ENCODE results near the gene CACNB2. TPM values are rescaled to one million over a fixed set of nuclear protein-coding genes. Genes with fewer than 3 reads are reported as not detected.

The CACNB2 gene
- total RNA-seq, 2 donors from 2014 or later: 5.5 to 17.4 TPM

DNA sequence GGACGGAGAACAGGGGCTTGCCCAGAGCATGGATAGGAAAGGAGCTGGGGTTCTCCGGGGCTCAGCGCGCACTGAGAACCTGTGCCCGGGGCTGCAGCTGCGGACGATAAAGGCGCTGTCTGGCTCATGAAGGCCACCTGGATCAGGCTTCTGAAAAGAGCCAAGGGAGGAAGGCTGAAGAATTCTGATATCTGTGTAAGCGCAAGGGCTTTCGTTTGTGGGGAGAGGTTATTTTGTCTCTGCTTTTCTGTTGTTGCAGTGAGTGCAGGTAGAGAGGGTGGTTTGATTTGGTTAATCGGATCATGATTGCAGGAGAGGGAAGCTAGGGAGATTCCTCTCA is 260.7 kb downstream of the CACNB2 start:
- H3K4me3 ChIP-seq: peak overlapping the region; percentile 20 to 27
- H3K9me3 ChIP-seq: no peaks in the 10 kb centered on the region
- no peak overlapping the region for H3K27ac ChIP-seq
- H3K4me1 ChIP-seq (replicated peaks): no peaks in the 10 kb centered on the region
- no peaks in the 10 kb centered on the region for H3K36me3 ChIP-seq
- intact Hi-C loops (cut with DNase I): no loop called here
- no peak for DNase-seq (ENCODE audit: low spot score)
- no peak for TF ChIP-seq POLR2AphosphoS5 (IDR thresholded peaks at IDR 0.05)
- no peak for TF ChIP-seq POLR2A (IDR thresholded peaks at IDR 0.05)
- TF ChIP-seq, protein P1, sequence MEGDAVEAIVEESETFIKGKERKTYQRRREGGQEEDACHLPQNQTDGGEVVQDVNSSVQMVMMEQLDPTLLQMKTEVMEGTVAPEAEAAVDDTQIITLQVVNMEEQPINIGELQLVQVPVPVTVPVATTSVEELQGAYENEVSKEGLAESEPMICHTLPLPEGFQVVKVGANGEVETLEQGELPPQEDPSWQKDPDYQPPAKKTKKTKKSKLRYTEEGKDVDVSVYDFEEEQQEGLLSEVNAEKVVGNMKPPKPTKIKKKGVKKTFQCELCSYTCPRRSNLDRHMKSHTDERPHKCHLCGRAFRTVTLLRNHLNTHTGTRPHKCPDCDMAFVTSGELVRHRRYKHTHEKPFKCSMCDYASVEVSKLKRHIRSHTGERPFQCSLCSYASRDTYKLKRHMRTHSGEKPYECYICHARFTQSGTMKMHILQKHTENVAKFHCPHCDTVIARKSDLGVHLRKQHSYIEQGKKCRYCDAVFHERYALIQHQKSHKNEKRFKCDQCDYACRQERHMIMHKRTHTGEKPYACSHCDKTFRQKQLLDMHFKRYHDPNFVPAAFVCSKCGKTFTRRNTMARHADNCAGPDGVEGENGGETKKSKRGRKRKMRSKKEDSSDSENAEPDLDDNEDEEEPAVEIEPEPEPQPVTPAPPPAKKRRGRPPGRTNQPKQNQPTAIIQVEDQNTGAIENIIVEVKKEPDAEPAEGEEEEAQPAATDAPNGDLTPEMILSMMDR (IDR thresholded peaks at IDR 0.05): no peak
- 7% methylated on average over 11 of the region's 11 CpGs for WGBS
- H3K27me3 ChIP-seq (replicated peaks; ENCODE audit: insufficient read depth): no peaks in the 10 kb centered on the region

DNA sequence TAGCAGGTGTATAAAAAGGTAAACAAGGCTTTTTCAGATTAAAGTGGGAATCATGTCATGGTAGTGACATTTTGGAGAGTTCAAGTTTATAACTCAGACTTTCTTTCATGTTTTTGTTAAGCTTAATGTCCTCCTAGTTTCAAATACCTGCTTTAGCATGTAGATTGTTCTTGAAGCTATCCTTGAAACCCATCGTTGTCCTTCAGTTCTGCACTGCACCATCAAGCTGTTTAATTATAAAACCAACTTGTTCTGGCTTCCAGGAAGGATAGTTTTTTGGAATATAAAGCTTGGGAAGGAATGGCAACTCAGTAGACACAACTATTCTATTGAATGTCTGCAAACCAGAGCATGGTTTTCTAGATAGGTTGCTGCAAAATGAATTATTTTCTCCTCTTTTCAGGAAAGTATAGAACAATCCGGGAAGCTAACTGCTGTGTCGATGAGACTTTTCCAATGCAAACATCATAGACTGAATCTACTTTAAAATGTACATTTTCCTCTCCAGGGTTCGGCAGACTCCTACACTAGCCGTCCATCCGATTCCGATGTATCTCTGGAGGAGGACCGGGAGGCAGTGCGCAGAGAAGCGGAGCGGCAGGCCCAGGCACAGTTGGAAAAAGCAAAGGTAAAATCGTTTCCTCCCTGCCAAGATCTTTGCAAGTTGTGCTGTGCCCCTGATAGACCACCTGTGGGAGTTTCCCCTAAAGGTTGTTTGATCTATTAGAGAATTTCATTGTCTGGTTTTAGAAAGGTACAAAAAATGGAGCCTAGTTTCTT is 261.4 kb downstream of the CACNB2 start:
- Histone ChIP-seq H3K36me3 (no peaks in the 10 kb centered on the region), H3K27me3 (replicated peaks; ENCODE audit: insufficient read depth) (no peaks in the 10 kb centered on the region), H3K4me1 (replicated peaks) (no peaks in the 10 kb centered on the region), H3K27ac (no peak overlapping the region), H3K9me3 (no peaks in the 10 kb centered on the region), H3K4me3 (no peak overlapping the region)
- WGBS: 91% methylated on average over 12 of the region's 12 CpGs
- DNase-seq (ENCODE audit: low spot score): no peak
- intact Hi-C loops (cut with DNase I): no loop called here
- TF ChIP-seq POLR2A (IDR thresholded peaks at IDR 0.05) (no peak), POLR2AphosphoS5 (IDR thresholded peaks at IDR 0.05) (no peak)
- TF ChIP-seq, protein P1 (IDR thresholded peaks at IDR 0.05): no peak

DNA sequence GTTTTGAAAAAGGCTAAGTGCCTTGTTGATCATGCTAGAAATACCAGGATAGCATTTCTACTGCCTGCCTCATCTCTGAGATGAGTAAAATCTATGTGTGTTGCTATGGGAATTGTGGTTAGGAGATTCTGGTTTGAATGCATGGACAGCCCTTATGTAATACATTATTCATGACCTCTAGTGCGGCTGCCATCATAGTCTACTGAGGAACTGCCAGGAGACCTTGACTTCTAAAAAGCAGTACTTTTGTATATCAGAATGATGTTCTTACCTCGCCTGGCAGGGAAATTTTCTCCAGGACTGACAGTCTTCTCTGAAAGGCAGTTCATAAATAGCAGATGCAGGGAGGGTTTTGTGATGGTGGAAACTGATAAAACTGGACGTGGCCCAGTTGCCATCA is 262.6 kb downstream of the CACNB2 start:
- Histone ChIP-seq H3K27me3 (replicated peaks; ENCODE audit: insufficient read depth) (no peaks in the 10 kb centered on the region), H3K4me1 (replicated peaks) (no peaks in the 10 kb centered on the region), H3K27ac (no peak overlapping the region), H3K4me3 (no peak overlapping the region), H3K36me3 (no peaks in the 10 kb centered on the region), H3K9me3 (no peaks in the 10 kb centered on the region)
- DNase-seq (ENCODE audit: low spot score): no peak
- WGBS: 80% methylated on average over 3 of the region's 3 CpGs
- intact Hi-C loops (cut with DNase I): no loop called here
- no peak for TF ChIP-seq POLR2AphosphoS5 (IDR thresholded peaks at IDR 0.05)
- TF ChIP-seq POLR2A (IDR thresholded peaks at IDR 0.05): no peak
- TF ChIP-seq, protein P1 (IDR thresholded peaks at IDR 0.05): no peak

DNA sequence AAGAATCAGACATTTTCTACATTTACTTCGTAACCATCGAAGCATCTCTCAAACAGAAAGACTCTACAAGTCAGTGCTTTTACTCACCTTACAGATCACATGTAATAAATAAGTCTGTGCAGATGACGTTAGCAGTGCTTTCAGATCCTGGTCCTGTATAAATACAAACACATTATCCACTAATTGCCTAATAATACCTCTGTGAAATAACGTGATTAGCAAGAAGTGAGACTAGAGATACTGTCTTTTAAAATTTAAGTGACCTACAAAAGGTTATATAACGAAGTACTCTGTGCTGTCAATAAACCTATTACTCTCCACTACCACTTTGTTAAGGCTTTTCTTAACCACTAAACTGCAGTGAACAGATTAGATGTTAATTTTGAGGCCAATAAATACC is 264.3 kb downstream of the CACNB2 start:
- Histone ChIP-seq H3K4me1 (replicated peaks) (no peaks in the 10 kb centered on the region), H3K27ac (no peak overlapping the region), H3K4me3 (no peak overlapping the region), H3K27me3 (replicated peaks; ENCODE audit: insufficient read depth) (no peaks in the 10 kb centered on the region), H3K9me3 (no peaks in the 10 kb centered on the region), H3K36me3 (no peaks in the 10 kb centered on the region)
- 67% methylated on average over 5 of the region's 5 CpGs for WGBS
- TF ChIP-seq POLR2AphosphoS5 (IDR thresholded peaks at IDR 0.05) (no peak), POLR2A (IDR thresholded peaks at IDR 0.05) (no peak)
- TF ChIP-seq, protein P1 (IDR thresholded peaks at IDR 0.05): no peak
- intact Hi-C loops (cut with DNase I): no loop called here
- DNase-seq (ENCODE audit: low spot score): no peak

DNA sequence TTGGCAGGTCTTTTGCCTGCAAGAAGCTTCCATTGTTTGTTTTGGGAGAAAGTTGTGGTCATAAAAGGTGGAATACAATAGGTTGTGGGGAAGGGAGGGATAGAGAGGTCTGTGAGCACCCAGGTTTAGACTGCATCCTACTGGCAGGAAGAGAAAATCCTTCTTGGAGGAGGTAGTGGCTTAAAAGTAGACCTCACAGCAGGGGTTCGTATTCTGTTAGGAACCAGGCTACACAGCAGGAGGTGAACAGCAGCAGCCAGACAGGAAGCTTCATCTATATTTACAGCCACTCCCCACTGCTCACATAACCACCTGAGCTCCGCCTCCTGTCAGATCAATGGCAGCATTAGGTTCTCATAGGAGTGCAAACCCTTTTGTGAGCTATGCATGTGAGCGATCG is 265.9 kb downstream of the CACNB2 start:
- H3K4me1 ChIP-seq (replicated peaks): no peaks in the 10 kb centered on the region
- H3K9me3 ChIP-seq: no peaks in the 10 kb centered on the region
- no peak for TF ChIP-seq POLR2AphosphoS5 (IDR thresholded peaks at IDR 0.05)
- TF ChIP-seq, protein P1 (IDR thresholded peaks at IDR 0.05): no peak
- H3K27me3 ChIP-seq (replicated peaks; ENCODE audit: insufficient read depth): no peaks in the 10 kb centered on the region
- WGBS: 98% methylated on average over 4 of the region's 4 CpGs
- no peak overlapping the region for H3K27ac ChIP-seq
- H3K4me3 ChIP-seq: no peak overlapping the region
- no peak for DNase-seq (ENCODE audit: low spot score)
- intact Hi-C loops (cut with DNase I): no loop called here
- H3K36me3 ChIP-seq: no peaks in the 10 kb centered on the region

Measured in prostate gland (tissue), 2 donors.